Ascending aorta (tissue), 2 donors: ENCODE results near the gene SPEN. TPM values are rescaled to one million over a fixed set of nuclear protein-coding genes. Genes with fewer than 3 reads are reported as not detected.

Experiments
- DNase-seq, 2 donors: peaks; one replicate each; pipeline ENCODE4 v3.0.0-alpha.2; 2019; ENCODE audit warnings: low spot score in 2 of 2
- H3K27ac ChIP-seq, 2 donors: fragments of 200-600 bp; sonication (generic); one replicate each; pipeline ENCODE4 v1.5.1; 2016 to 2017; ENCODE audit warnings: mild to moderate bottlenecking in 1 of 2
- H3K27me3 ChIP-seq: fragments of 200-600 bp; sonication (generic); one replicate; pipeline ENCODE4 v1.5.1; 2017
- H3K36me3 ChIP-seq, 2 donors: fragments of 200-600 bp; sonication (generic); one replicate each; pipeline ENCODE4 v1.5.1; 2016
- H3K4me1 ChIP-seq, 2 donors: fragments of 200-600 bp; sonication (generic); one replicate each; pipeline ENCODE4 v1.5.1; 2016 to 2017; ENCODE audit warnings: mild to moderate bottlenecking in 1 of 2
- H3K4me3 ChIP-seq, 2 donors: fragments of 200-600 bp; sonication (generic); one replicate each; pipeline ENCODE4 v1.5.1; 2016 to 2017; ENCODE audit warnings: mild to moderate bottlenecking in 1 of 2
- H3K9me3 ChIP-seq, 2 donors: fragments of 200-600 bp; sonication (generic); one replicate each; pipeline ENCODE4 v1.5.1; 2016
- CTCF ChIP-seq, 3 experiments: fragments of 200-600 bp in 2 of 3; fragments of 450-650 bp in 1 of 3; sonication (generic) in 2 of 3; IDR thresholded peaks; one replicate each; pipeline ENCODE4 v1.5.1; 2016 to 2019; ENCODE audit warnings: antibody characterized with exemption in 3 of 3, mild to moderate bottlenecking in 1 of 3, moderate library complexity in 1 of 3
- intact Hi-C: fragments of 100-400 bp; cut with DNase I; formaldehyde crosslinking; loops from one replicate; pipeline ENCODE4 v1.15.1; 2023
- total RNA-seq: library from RNA; depleted of rRNA; stranded (reverse); fragments of >200 nt; gene quantifications from one replicate; pipeline ENCODE4 v1.1.0, GENCODE V29; 2016

Gene SPEN
- total RNA-seq, 1 donor from 2014 or later, result 53.9 TPM

GRCh38 chr1:15938628-15939161 lies 91.2 kb downstream of the SPEN start:
- no peak for TF ChIP-seq CTCF (IDR thresholded peaks at IDR 0.05)
- Histone ChIP-seq H3K9me3 (no peaks in the 10 kb centered on the region), H3K4me3 (no peak overlapping the region), H3K27ac (peak overlapping the region; percentile 66 to 79), H3K27me3 (no peaks in the 10 kb centered on the region), H3K36me3 (peaks cover 85 to 100% of the 10 kb centered on the region in 2 donors), H3K4me1 (peaks cover 0 to 6% of the 10 kb centered on the region in 2 donors)
- peak in 1 of 2 donors; percentile 58 for DNase-seq
- intact Hi-C loops, result loop anchor here (5.0 kb wide), 1 partner anchor 46 kb away; no protein-coding TSS in a partner anchor

- TF ChIP-seq CTCF (IDR thresholded peaks at IDR 0.05), result no peak
- DNase-seq, result peak in 1 of 2 donors; percentile 60
- H3K4me1 ChIP-seq, result peaks cover 0 to 6% of the 10 kb centered on the region in 2 donors
- no peaks in the 10 kb centered on the region for H3K27me3 ChIP-seq
- intact Hi-C loops, result loop anchor here (5.0 kb wide), 1 partner anchor 47 kb away; no protein-coding TSS in a partner anchor
- peak overlapping the region; percentile 66 to 79 for H3K27ac ChIP-seq
- H3K9me3 ChIP-seq, result no peaks in the 10 kb centered on the region
- H3K4me3 ChIP-seq, result no peak overlapping the region
- H3K36me3 ChIP-seq, result peaks cover 85 to 100% of the 10 kb centered on the region in 2 donors
Measured at GRCh38 chr1:15939181-15940109, 91.9 kb downstream of the SPEN start.

GRCh38 chr1:15940110-15941043 lies 92.9 kb downstream of the SPEN start:
- no peak for TF ChIP-seq CTCF (IDR thresholded peaks at IDR 0.05)
- Histone ChIP-seq H3K27me3 (no peaks in the 10 kb centered on the region), H3K4me1 (peaks cover 0 to 6% of the 10 kb centered on the region in 2 donors), H3K9me3 (no peaks in the 10 kb centered on the region), H3K36me3 (peaks cover 84 to 100% of the 10 kb centered on the region in 2 donors), H3K4me3 (no peak overlapping the region), H3K27ac (peak overlapping the region; percentile 66 to 79)
- DNase-seq, result no peak
- intact Hi-C loops, result no loop called here

- peak in 1 of 2 donors; percentile 62 for DNase-seq
- H3K4me1 ChIP-seq, result peaks cover 0 to 6% of the 10 kb centered on the region in 2 donors
- H3K27me3 ChIP-seq, result no peaks in the 10 kb centered on the region
- H3K4me3 ChIP-seq, result no peak overlapping the region
- peak overlapping the region; percentile 66 to 74 for H3K27ac ChIP-seq
- TF ChIP-seq CTCF (IDR thresholded peaks at IDR 0.05), result no peak
- H3K36me3 ChIP-seq, result peaks cover 83 to 100% of the 10 kb centered on the region in 2 donors
- H3K9me3 ChIP-seq, result no peaks in the 10 kb centered on the region
- intact Hi-C loops, result no loop called here
Measured at GRCh38 chr1:15941044-15941840, 93.7 kb downstream of the SPEN start.
